HG03280 (cell line): Measurements from ENCODE around the gene FBXL14.

Source experiments
- ATAC-seq: cut with Tn5 transposase; IDR thresholded peaks from one replicate; pipeline ENCODE4 v1.9.1; 2021; ENCODE audit warnings: mild to moderate bottlenecking, moderate library complexity; ENCODE audit not compliant: unreplicated experiment

Gene FBXL14

DNA sequence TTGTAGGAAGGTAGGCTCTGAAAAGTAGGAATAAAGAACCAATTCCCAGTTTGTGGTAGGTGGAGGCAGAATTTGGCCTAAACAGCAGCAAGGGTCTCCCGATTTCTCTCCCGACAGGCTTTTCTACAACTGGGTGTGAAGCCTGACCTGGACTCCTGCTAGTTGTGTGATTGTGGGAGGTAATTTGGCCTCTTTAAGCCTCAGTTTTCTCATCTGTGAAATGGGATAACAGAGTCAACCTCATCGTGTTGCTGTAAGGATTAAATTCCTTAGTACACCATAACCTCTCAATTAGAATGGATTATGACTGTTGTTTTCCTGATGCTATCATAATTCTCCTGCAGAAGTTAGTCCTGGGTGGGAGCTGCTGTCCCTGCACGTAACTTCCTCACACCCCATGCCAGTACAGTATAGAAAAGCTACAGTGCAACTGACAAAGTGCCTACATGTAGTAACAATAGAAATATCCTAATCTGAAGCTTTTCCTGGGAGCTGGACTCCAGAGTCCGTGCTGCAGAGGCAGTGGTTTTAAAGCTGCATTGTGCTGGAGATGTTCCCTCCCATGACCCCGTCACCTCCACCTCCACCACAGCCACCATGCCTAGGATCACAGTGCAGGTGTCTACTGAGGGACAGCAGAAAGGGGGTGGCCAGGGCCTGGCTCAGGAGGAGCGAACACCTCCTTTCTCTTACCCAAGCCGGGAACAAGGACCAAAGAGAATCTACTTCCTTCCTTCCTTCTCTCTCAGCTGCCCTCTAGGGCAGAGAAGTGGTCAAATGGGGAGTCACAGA is 76.5 kb downstream of the FBXL14 start:
- ATAC-seq = no peak

DNA sequence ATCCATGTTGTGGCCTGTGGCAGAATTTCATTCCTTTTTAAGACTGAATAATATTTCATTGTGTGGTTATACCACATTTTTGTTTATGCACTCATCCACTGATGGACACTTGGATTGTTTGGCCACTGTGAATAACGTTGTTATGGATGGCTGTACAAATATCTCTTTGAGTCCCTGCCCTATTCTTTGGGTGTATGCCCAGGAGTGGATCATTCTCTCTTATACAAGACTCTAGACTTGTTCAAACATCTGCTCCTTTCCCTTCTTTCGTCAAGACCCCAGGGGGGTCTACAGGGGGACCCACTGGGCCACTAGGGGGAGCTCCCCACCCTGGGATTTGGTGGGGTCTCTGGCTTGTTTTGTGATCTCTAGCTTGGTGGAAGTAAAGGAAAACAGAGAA is 77.4 kb downstream of the FBXL14 start:
- no peak for ATAC-seq
